Measurements from ENCODE around the gene CHCT1.
"Not testable (repeated sequence)": the region's sequence is repeated elsewhere in the genome, so short reads cannot be mapped to it uniquely, and the experiment has no call there.

CHCT1 gene

GRCh38 chr17:60398227-60398959 lies 23.9 kb upstream of the CHCT1 start:
- no peak for DNase-seq (ENCODE audit: low read depth in 2 of 2)

- DNase-seq (ENCODE audit: low read depth in 2 of 2), result no peak
Observed at GRCh38 chr17:60401819-60402218, 20.5 kb upstream of the CHCT1 start.

GRCh38 chr17:60403523-60403810 lies 18.8 kb upstream of the CHCT1 start:
- no peak for DNase-seq (ENCODE audit: low read depth in 2 of 2)

GRCh38 chr17:60403962-60404361 lies 18.3 kb upstream of the CHCT1 start:
- no peak for DNase-seq (ENCODE audit: low read depth in 2 of 2)

GRCh38 chr17:60406887-60407286 lies 15.4 kb upstream of the CHCT1 start:
- no peak for DNase-seq (ENCODE audit: low read depth in 2 of 2)

- DNase-seq (ENCODE audit: low read depth in 2 of 2), result no peak
Observed at GRCh38 chr17:60410001-60410400, 12.3 kb upstream of the CHCT1 start.

GRCh38 chr17:60412701-60413100 lies 9.6 kb upstream of the CHCT1 start:
- DNase-seq (ENCODE audit: low read depth in 2 of 2), result no peak

GRCh38 chr17:60415146-60415545 lies 7.1 kb upstream of the CHCT1 start:
- no peak for DNase-seq (ENCODE audit: low read depth in 2 of 2)

GRCh38 chr17:60416368-60416925 lies 5.8 kb upstream of the CHCT1 start:
- no peak for DNase-seq (ENCODE audit: low read depth in 2 of 2)

- not testable (repeated sequence) for DNase-seq (ENCODE audit: low read depth in 2 of 2)
Observed at GRCh38 chr17:60419003-60419402, 3.3 kb upstream of the CHCT1 start.

- not testable (repeated sequence) for DNase-seq (ENCODE audit: low read depth in 2 of 2)
Observed at GRCh38 chr17:60419875-60420274, 2.4 kb upstream of the CHCT1 start.

GRCh38 chr17:60421273-60422161 lies 772 bp upstream of the CHCT1 start:
- DNase-seq (ENCODE audit: low read depth in 2 of 2), result peak; percentile 69 to 71

- no peak for DNase-seq (ENCODE audit: low read depth in 2 of 2)
Observed at GRCh38 chr17:60423865-60424264, 1.6 kb downstream of the CHCT1 start.

- no peak for DNase-seq (ENCODE audit: low read depth in 2 of 2)
Observed at GRCh38 chr17:60425626-60426025, 3.3 kb downstream of the CHCT1 start.

- DNase-seq (ENCODE audit: low read depth in 2 of 2), result no peak
Observed at GRCh38 chr17:60426596-60426995, 4.3 kb downstream of the CHCT1 start.

- not testable (repeated sequence) for DNase-seq (ENCODE audit: low read depth in 2 of 2)
Observed at GRCh38 chr17:60428491-60428890, 6.2 kb downstream of the CHCT1 start.

- DNase-seq (ENCODE audit: low read depth in 2 of 2), result not testable (repeated sequence)
Observed at GRCh38 chr17:60430561-60430960, 8.3 kb downstream of the CHCT1 start.

GRCh38 chr17:60433021-60433997 lies 11.0 kb downstream of the CHCT1 start:
- DNase-seq (ENCODE audit: low read depth in 2 of 2), result not testable (repeated sequence)

- no peak for DNase-seq (ENCODE audit: low read depth in 2 of 2)
Observed at GRCh38 chr17:60435244-60436167, 13.2 kb downstream of the CHCT1 start.

GRCh38 chr17:60436676-60437075 lies 14.4 kb downstream of the CHCT1 start:
- DNase-seq (ENCODE audit: low read depth in 2 of 2), result no peak

GRCh38 chr17:60439501-60439900 lies 17.2 kb downstream of the CHCT1 start:
- DNase-seq (ENCODE audit: low read depth in 2 of 2), result no peak
